ENCODE measurements around the gene CCBE1. TPM values are rescaled to one million over a fixed set of nuclear protein-coding genes. Genes with fewer than 3 reads are reported as not detected.
"Not testable (repeated sequence)": the region's sequence is repeated elsewhere in the genome, so short reads cannot be mapped to it uniquely, and the experiment has no call there.

CCBE1 gene
- total RNA-seq, 4 donors from 2014 or later, result 2.2 to 7.7 (median 4.1) TPM

GRCh38 chr18:59737776-59738300, 40.6 kb upstream of the CCBE1 start:
- H3K4me3 ChIP-seq, result no peak overlapping the region
- no peak for TF ChIP-seq CTCF (IDR thresholded peaks at IDR 0.05)
- TF ChIP-seq POLR2A (IDR thresholded peaks at IDR 0.05), result no peak
- TF ChIP-seq POLR2AphosphoS5 (IDR thresholded peaks at IDR 0.05), result no peak
- no peak for TF ChIP-seq EP300 (IDR thresholded peaks at IDR 0.05)
- no peaks in the 10 kb centered on the region for H3K36me3 ChIP-seq
- peaks cover 0 to 11% (median 0%) of the 10 kb centered on the region in 3 donors for H3K9me3 ChIP-seq
- H3K27me3 ChIP-seq, result no peaks in the 10 kb centered on the region
- H3K4me1 ChIP-seq, result no peaks in the 10 kb centered on the region
- no peak overlapping the region for H3K27ac ChIP-seq
- no peak for ATAC-seq
- WGBS, 2 donors (ENCODE audit: low coverage in 1 of 2), result 93 to 100% methylated on average over 1 to 3 of the region's 3 CpGs

GRCh38 chr18:59737335-59737734, 40.1 kb upstream of the CCBE1 start:
- not testable (repeated sequence) for H3K36me3 ChIP-seq, ATAC-seq, H3K27ac ChIP-seq, H3K4me3 ChIP-seq, H3K27me3 ChIP-seq, H3K4me1 ChIP-seq
- H3K9me3 ChIP-seq, result peaks cover 0 to 11% (median 0%) of the 10 kb centered on the region in 3 donors
- WGBS, 2 donors (ENCODE audit: low coverage in 1 of 2), result 86 to 100% methylated on average over 1 to 6 of the region's 7 CpGs

- no peak for TF ChIP-seq EP300 (IDR thresholded peaks at IDR 0.05)
- TF ChIP-seq POLR2A (IDR thresholded peaks at IDR 0.05), result no peak
- TF ChIP-seq POLR2AphosphoS5 (IDR thresholded peaks at IDR 0.05), result no peak
- no peak for TF ChIP-seq CTCF (IDR thresholded peaks at IDR 0.05)
- ATAC-seq, result no peak
- 55% methylated on average over 2 of the region's 2 CpGs; no CpG with 5 or more reads in 1 of the 2 donors for WGBS, 2 donors (ENCODE audit: low coverage in 1 of 2)
- peaks cover 0 to 11% (median 0%) of the 10 kb centered on the region in 3 donors for H3K9me3 ChIP-seq
- H3K4me1 ChIP-seq, result no peaks in the 10 kb centered on the region
- H3K27ac ChIP-seq, result no peak overlapping the region
- no peaks in the 10 kb centered on the region for H3K36me3 ChIP-seq
- no peaks in the 10 kb centered on the region for H3K27me3 ChIP-seq
- no peak overlapping the region for H3K4me3 ChIP-seq
Measured at GRCh38 chr18:59736061-59736460, 38.8 kb upstream of the CCBE1 start.

- Histone ChIP-seq H3K36me3 (no peaks in the 10 kb centered on the region), H3K4me1 (no peaks in the 10 kb centered on the region), H3K9me3 (peaks cover 0 to 11% (median 0%) of the 10 kb centered on the region in 3 donors), H3K27me3 (no peaks in the 10 kb centered on the region), H3K4me3 (no peak overlapping the region), H3K27ac (no peak overlapping the region)
- TF ChIP-seq POLR2AphosphoS5 (IDR thresholded peaks at IDR 0.05) (no peak), CTCF (IDR thresholded peaks at IDR 0.05) (no peak), EP300 (IDR thresholded peaks at IDR 0.05) (no peak), POLR2A (IDR thresholded peaks at IDR 0.05) (no peak)
- no peak for ATAC-seq
- WGBS, 2 donors (ENCODE audit: low coverage in 1 of 2), result 80% methylated on average over 1 of the region's 2 CpGs; no CpG with 5 or more reads in 1 of the 2 donors
Measured at GRCh38 chr18:59735269-59735860, 38.1 kb upstream of the CCBE1 start.

GRCh38 chr18:59733421-59733820, 36.2 kb upstream of the CCBE1 start:
- no peak for ATAC-seq
- TF ChIP-seq CTCF (IDR thresholded peaks at IDR 0.05), result no peak
- TF ChIP-seq EP300 (IDR thresholded peaks at IDR 0.05), result no peak
- Histone ChIP-seq H3K36me3 (no peaks in the 10 kb centered on the region), H3K27ac (no peak overlapping the region), H3K4me3 (no peak overlapping the region), H3K27me3 (no peaks in the 10 kb centered on the region), H3K9me3 (peaks cover 0 to 9% (median 0%) of the 10 kb centered on the region in 3 donors), H3K4me1 (no peaks in the 10 kb centered on the region)
- WGBS, 2 donors (ENCODE audit: low coverage in 1 of 2), result 80% methylated on average over 1 of the region's 1 CpG; no CpG with 5 or more reads in 1 of the 2 donors
